Right lobe of liver (tissue), 4 donors: ENCODE data around the gene EPHB6.
A peak's percentile ranks its signal among the peaks of the same experiment; 100 is the strongest.

Experiments
- POLR2A ChIP-seq: fragments of 450-650 bp; IDR thresholded peaks from one replicate; pipeline ENCODE4 v1.6.1; 2017; ENCODE audit warnings: antibody characterized with exemption, mild to moderate bottlenecking
- TF ChIP-seq, protein P1 (sequence below), 4 donors: fragments of 200-600 bp in 3 of 4; fragments of 450-650 bp in 1 of 4; IDR thresholded peaks; one replicate each; pipeline versions ENCODE4 v1.5.1 to v1.8.0; 2016 to 2022; ENCODE audit warnings: antibody characterized with exemption in 4 of 4, mild to moderate bottlenecking in 2 of 4
- donor health status: DM: no; HTN: no; CAD: no.
- donor health status: DM: no; HTN: no; CAD: no.
- donor health status: DM: no; HTN: yes; CAD: no.

DNA sequence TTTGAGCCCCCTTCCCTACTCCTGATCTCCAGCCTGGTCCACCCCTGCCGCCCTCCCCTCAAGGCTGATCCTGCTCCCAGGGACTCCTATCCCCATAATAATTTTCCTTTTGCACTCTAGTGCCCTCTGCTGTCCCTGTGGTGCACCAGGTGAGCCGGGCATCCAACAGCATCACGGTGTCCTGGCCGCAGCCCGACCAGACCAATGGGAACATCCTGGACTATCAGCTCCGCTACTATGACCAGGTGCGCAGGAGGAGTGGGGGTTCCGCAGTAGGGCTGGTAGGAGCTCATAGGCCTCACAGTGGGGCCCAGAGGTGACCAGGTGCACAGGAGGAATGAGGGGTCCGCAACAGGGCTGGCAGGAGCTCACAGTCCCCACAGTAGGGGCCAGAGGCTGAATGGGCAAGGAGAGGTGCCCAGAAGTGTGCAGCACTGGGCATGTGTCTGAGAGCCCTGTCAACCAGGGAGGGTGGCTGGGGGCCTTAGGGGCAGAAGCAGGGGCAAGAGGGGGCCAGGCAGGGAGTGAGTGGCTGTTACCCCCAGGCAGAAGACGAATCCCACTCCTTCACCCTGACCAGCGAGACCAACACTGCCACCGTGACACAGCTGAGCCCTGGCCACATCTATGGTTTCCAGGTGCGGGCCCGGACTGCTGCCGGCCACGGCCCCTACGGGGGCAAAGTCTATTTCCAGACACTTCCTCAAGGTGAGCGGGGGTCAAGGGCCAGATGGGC, 11.7 kb downstream of the EPHB6 start:
- TF ChIP-seq, protein P1, sequence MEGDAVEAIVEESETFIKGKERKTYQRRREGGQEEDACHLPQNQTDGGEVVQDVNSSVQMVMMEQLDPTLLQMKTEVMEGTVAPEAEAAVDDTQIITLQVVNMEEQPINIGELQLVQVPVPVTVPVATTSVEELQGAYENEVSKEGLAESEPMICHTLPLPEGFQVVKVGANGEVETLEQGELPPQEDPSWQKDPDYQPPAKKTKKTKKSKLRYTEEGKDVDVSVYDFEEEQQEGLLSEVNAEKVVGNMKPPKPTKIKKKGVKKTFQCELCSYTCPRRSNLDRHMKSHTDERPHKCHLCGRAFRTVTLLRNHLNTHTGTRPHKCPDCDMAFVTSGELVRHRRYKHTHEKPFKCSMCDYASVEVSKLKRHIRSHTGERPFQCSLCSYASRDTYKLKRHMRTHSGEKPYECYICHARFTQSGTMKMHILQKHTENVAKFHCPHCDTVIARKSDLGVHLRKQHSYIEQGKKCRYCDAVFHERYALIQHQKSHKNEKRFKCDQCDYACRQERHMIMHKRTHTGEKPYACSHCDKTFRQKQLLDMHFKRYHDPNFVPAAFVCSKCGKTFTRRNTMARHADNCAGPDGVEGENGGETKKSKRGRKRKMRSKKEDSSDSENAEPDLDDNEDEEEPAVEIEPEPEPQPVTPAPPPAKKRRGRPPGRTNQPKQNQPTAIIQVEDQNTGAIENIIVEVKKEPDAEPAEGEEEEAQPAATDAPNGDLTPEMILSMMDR (IDR thresholded peaks at IDR 0.05) = peak; percentile 62 to 73 (median 68)
- TF ChIP-seq POLR2A = no peak
